Brain pericyte (primary cell): ENCODE measurements around the gene ANKFY1.

Experiments used
- DNase-seq: peaks from one replicate; pipeline ENCODE4 v3.0.0-alpha.2; 2012; ENCODE audit warnings: low read depth, low spot score

Gene ANKFY1

DNA sequence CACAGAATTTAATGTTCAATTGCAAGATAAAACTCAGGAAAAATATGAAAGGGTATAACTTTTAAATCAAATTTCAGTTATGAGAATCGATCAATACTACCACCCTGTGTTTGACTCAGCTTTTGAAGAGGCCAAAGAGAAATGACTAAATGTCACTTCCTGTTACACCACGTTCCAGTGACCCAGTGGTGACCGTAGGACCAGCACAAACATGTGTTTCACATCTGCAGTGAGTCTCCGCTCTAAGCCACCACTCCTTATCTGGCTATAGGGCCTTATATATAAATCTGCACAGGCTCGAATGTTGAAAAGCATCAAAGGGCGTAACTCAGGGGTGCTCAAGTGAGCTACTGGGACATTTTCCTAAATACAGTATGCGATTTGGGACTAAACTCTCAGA, 84.7 kb downstream of the ANKFY1 start:
- DNase-seq: no peak

DNA sequence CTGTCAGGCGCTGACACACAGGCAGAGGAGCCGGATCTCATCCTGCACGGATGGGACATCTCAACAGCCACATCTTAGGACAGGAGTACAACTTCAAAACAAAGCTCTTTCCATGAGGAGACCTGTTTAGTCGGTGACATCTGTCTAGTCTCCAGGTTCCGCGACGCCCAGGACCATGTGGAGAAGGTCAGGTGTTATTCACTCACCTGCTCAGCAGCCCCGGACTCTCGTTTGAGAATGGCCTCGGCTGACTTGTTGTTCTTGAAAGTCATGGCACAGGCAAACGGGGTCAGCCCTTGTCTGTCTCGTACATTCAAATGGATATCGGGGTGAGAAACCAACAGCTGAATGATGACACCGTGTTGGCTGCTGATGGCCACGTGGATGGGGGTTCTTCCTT, 85.1 kb downstream of the ANKFY1 start:
- no peak for DNase-seq

GRCh38 chr17:4177806-4178205, 86.0 kb downstream of the ANKFY1 start:
- no peak for DNase-seq

- DNase-seq: no peak
Observed at GRCh38 chr17:4176808-4177472, 86.8 kb downstream of the ANKFY1 start.

DNA sequence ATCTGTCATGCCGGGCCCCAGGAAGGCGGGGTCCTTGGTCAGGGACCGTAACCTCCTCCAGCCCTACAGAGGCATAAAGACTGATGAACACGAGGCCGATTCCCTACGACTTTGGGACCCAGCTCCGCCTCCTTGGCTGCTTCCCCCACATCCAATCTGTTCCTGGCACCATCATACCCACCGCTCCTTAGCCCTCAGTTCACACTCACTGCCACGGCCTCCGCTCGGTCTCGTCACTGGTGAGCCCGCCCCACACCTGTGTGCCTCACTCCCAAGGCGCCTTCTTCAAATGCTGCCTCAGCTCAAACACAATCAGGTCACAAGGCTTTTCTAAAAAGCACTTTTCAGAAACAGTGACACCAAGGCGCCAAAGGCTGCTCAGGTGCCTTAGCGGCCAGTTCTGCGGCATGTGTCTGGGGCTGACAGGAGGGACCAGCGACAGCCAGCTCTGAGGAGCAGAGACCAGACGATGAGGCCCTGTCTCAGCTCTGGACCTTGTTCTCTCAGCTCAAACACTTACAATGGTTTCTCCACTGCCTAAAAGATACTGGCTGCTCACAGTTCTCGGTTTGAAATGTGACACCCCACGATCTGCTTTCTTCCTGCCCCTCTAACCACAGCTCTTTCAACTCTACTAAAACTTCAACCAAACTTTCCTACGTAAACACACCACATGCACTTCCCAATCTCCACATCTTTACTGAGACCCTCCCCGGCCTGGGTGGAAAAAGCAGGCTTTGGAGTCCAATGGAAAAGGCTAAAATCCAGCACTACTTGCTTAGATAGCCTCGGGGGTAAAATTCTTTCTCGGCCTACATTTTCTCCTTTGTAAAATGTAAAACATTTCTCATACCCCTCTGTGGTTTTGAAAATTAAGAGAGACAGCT, 87.6 kb downstream of the ANKFY1 start:
- no peak for DNase-seq

DNA sequence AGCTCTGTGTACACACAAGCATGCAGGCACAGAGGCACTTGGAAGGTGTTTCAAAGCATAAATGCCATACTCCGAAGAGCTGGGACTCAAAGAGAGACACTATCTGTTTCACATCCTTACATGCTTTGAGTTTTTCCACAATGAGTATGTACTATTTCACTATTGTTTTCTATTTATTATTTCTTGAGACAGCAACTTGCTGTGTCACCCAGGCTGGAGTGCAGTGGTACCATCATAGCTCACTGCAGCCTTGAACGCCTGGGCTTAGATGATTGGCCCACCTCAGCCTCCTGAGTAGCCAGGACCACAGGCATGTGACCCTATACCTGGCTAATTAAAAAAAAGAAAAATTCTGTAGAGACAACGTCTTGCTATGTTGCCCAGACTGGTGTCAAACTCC, 89.2 kb downstream of the ANKFY1 start:
- no peak for DNase-seq

- no peak for DNase-seq
Observed at GRCh38 chr17:4173781-4174180, 90.0 kb downstream of the ANKFY1 start.

DNA sequence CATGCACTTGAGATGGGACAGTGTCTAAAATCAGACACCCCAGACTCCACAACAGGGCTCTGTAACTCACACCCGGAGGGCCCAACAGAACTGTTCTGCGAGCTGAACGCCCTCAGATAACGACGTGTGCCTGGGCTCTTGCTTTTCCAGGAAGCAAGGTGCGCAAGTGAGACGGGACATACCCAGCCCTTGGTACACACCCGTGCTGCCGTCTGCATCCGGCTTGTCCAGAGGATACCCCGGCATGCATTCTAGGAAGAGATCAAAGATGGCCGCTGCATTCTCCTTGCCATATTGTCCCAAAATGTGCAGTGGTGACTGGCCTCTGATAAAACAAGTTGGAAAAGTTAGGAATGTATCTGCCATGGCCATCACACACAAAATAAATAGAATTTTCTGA, 91.4 kb downstream of the ANKFY1 start:
- DNase-seq: no peak

DNA sequence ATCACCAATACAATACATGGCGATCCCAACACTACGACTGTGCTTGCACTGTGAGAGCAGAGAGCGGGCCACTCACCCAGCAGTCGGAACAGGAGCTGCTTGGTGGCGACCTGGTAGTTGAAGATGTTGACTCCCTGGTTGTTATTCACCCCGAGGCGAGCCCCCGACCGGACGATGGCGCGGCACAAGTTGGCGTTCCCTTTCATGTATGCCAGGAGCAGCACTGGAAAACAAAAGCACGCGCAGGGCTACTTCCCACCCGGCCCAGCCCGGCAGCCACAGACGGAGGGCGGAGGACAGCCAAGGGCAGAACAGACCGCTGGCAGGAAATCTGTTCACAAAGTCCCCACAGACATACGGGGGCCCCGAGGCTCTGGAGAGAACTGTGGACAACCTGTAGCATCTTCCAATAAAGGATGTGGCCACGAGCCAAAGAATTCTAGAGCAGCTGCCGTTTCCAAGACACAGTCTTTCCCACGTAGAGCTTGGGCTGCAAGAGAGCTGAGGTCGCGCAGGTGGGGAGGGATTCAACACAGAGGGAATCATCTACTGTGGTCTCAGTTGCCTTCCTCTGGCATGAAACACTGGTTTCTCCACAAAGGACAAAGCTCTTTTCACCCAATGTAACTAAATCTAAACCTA, 93.0 kb downstream of the ANKFY1 start:
- no peak for DNase-seq

DNA sequence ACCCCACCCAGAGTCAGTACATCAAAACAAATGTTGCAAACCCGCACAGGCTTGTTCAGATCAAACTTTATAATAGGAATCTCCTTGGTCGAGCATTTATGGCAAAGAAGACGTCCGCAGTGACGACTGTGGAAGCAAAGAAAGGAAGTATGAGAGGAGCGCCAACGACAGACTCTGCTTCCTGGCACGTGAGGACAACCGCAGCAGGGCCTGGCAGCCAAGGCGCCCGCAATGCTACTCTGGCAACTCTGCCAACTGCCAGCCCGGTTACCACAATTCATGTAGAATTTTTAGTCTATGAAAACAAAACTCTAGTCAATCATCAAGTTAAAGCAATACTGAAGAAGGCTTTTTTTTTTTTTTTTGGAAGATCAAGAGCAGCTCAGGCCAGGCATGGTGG, 96.0 kb downstream of the ANKFY1 start:
- DNase-seq: no peak

- no peak for DNase-seq
Observed at GRCh38 chr17:4166419-4166818, 97.4 kb downstream of the ANKFY1 start.

GRCh38 chr17:4165301-4166010, 98.3 kb downstream of the ANKFY1 start:
- DNase-seq: no peak

GRCh38 chr17:4163951-4164350, 99.8 kb downstream of the ANKFY1 start:
- no peak for DNase-seq

DNA sequence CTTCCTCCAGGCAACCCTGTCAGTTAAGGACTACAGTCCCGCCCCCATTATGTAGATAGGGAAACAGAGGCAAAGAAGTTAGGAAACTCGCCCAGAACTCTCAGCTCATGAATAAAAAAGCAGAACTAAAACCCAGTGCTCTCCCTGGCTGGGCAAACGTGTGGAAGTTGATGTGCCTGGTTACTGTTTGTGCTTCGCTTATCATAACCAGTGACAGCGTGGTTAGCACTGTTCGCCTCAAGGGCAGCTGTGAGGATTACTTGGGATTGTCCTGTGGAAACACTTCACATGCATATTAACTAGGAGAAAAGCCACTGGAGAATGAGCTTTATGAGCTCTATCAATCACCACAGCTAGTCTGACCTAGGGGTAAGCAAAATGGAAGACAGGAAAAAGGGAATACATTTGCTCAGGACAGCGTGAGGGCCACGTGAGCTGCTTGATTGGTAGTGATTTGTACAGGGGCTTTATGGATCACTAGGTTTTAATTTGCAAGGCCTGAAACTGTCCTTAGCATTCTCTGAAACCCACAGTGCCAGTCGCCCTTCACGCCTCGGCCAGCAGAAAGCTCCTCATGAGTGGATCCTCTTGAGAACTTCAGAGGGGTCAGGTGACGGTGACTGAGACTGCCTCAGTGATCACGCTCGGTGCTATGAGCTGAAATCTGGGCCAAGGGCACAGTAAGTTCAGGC, 100.9 kb downstream of the ANKFY1 start:
- DNase-seq: no peak

- no peak for DNase-seq
Observed at GRCh38 chr17:4162321-4162720, 101.5 kb downstream of the ANKFY1 start.

DNA sequence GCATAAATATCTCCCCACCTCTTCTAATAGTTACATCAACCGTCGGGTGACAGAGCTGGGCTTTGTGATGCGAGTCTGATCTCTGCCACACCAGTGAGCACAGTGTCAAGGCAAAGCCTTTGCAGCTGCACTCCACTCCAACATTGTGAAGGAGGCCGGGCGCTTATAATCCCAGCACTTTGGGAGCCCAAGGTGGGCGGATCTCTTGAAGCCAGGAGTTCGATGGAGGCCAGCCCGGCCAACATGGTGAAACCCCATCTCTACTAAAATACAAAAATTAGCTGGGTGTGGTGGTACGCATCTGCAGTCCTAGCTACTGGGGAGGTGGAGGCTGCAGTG, 101.8 kb downstream of the ANKFY1 start:
- DNase-seq: no peak

DNA sequence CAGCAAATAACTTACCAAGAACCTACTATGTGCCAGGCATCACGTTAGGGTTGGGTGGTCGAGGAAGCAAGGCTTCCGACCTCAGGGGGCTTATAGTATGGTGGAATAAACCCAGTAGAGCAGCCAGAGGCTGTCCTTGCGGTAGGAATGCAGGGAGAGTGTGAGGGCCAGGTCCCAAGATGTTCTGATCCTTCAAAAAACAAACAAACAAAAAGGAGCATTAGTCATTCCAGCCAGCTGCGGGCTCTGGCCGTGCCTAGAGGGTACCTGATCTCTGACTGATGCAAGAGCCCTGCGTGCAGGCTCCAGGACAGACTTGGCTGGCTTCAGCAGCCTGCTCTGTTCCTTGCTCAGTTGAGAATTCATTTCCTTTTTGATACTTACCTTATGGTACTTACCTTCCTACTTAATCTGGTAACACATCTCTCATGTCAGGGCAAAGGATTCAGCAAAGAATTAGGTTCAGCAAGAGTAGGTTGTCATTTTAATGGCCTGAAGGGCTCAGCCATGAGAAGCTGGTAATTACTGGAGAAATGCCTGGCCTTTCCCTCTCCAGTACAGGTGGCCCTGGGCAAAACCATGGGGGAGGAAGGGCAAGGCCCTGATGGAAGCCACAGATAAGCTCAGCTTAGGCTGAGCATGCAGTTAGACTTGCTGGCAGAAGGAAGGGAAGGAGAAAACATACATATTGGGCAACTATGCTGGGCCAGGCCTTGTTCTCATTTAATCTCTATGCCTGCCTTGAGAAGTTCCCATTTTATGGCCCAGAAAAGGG, 102.4 kb downstream of the ANKFY1 start:
- peak; percentile 67 for DNase-seq

- DNase-seq: no peak
Observed at GRCh38 chr17:4160294-4160859, 103.4 kb downstream of the ANKFY1 start.

GRCh38 chr17:4159761-4160160, 104.0 kb downstream of the ANKFY1 start:
- DNase-seq: no peak

DNA sequence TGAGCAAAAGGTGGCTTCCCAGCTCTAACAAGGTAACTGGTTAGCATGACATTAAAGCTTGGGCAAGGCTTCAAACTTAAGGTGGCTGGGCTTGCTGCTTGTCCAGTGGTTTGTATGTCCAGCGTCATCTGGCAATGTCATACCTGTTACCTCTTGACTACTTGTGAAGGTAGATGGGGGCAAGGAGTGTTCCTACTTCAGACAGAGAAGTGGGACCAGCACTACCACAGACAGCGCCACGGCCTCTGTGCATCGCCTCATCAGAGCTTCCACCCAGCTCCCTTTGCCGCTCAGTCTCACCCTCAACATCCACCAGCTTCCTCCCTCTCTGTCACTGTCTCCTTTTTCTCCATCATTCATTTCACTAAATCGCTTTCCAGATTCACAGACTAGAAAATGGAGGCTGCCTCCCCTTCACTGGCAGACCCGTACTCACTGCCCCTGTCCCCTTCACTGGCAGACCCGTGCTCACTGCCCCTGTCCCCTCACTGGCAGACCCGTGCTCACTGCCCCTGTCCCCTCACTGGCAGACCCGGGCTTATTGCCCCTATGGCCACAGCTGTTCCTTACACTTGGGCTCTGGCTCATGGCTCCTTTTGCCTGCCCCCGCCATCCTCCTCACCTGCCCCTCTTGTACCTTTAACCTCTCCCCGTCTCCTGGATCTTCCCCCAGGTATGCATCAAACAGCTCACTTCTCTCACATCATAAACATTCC, 106.0 kb downstream of the ANKFY1 start:
- DNase-seq: no peak
